NCI-H1417 treated with DMSO at 0.1 percent for 48 hours (cell line): ENCODE results near the gene PUS3.

Experiments used
- DNase-seq: peaks from one replicate; lab custom pipeline; 2025; lab: John Stamatoyannopoulos, UW

Gene PUS3

DNA sequence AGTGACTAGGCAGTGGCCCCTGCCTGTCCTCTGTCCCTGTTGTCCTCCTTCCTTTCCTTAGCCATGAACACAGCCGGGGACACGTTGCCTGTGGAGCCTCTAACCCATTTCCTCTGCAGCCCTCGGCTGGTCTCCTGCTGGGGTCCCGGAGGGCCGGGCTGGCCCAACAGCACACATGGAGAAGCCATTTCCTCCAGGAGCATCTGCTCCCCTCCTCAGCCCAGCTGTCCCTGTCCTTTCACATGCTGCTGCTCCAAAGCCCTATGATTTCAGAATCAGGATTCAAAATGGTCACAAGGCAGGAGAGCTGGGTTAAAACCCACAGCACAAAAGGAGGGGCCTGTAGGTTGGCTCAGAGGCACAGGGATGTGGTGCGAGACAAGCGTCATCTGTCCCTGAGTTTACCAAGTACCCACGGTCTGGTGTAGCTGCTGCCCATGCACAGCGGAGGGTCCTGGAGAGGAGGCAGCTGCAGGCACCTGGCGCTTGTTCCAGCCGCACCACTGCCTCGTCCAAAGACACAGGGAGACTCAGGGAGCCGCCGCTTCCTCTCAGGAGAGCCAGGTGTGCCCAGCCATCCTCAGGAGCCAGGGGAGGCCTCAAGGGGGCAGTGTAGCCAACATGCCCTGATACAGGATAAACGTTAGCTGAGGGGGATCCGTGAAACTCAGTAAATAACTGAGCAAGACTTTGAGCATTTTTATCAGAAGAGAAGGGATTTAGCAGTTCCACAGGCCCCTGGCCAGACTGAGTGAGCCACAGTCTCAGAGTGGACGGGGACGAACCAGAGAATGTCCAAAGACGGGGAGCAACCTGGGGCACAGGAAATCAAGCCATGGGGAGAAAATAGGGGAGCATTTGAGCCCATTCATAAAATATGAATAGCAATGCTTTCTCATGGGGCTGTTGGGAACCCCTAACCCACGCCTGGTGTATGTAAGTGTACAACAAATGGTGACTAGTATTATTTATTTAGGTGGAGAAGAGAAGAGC lies 38.9 kb upstream of the PUS3 start:
- DNase-seq = peak; percentile 57

DNA sequence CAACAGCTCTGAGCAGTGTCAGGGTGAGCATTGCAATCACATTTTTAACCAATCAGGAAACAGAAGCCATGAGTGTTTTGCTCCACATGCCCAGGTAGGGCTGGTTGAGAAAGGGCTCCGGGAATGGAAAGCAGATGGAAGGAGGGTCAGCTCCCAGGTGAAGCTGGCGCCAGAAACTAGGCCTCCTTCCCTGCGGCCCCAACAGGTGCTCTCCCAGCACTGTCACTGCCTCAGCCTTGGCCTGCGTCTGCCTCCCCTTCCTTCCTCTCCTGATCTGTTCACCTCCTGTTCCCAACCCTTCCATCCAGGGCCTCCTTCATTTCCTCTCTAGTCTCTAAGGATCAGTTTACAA lies 38.2 kb upstream of the PUS3 start:
- DNase-seq = no peak

DNA sequence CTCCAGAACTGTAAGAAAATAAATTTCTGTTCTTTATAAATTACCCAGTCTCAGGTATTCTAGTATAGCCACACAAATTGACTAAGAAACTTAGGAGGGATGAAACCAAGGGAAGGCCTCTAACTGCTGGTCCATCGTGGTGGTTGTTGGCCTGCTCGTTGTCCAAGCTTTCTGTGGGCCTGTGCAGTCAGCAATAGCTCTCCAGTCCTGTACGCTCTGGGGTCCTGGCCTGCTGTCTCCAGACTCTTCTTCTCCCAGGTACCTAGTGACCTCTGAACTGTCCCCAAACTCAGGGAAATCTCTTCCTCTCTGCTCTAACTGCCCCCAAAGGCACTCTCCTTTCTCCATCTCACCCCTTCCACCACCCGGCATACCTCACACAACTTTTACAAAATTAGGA lies 37.1 kb upstream of the PUS3 start:
- no peak for DNase-seq

DNA sequence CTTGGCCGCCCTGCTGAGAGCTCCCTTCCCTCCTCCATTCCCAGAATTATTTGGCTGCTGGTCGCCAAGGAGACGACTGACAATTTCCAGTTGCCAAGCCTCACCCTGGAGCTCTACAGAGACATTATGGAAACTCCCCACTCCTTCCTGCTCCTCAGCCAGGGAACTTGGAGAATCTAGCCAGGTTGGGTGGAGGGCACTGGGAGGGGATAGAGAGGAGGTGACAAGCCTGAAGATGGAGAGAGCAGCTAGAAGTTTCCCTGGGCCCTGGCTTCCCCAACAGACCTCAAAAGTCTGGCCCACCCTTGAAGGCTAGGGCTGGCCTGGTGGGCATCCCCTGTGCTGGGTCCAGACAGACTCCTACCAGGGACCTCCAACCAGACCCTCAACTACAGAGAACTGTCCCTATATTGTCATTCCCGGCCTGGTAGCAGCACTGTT lies 36.1 kb upstream of the PUS3 start:
- DNase-seq = no peak

DNA sequence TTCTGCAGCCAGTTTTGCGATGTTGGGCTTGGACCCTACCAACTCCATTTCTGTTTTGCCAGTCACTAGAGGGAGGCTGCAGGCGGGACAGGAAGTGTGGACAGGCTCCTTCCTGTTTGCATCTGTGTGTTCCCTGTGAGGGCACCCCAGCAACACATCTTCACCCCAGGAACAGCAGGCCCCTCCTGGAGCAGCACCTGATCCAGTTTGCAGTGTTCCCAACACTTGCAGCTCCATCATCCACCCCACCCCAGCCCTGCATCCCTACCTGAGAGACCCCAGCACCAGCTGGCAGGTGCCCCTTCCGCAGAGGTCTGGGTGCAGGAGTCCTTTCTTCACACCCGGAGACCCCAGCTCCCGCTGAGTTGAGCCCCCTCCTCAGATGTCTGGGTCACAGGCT lies 35.4 kb upstream of the PUS3 start:
- no peak for DNase-seq

DNA sequence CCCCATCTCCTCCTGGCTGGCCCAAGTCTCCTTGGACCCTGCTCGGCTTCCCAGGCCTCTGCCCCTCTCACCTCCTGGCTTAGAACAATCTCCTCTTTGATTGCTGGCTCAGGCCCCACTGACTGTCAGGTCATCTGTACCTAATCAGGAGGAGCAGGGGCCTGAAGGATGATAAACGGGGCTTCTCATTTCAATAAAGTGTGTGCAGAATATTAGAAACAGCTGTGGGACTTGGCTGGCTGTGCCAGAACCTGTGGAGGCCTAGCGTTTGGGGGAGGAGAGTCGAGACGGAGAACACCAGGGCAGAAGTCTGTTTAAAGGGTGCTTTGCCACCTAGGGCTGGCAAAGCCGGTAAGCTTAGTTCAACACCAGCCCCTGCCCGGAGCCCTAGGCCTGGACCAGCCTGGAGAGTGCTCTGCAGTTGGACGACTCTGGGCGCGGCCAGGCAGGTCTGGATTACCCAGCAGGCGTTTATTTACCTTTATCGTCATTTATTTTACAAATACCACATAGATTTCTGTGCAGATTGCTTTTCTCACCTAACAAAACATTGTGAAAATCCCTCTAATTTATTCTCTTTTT lies 32.7 kb upstream of the PUS3 start:
- DNase-seq = no peak

DNA sequence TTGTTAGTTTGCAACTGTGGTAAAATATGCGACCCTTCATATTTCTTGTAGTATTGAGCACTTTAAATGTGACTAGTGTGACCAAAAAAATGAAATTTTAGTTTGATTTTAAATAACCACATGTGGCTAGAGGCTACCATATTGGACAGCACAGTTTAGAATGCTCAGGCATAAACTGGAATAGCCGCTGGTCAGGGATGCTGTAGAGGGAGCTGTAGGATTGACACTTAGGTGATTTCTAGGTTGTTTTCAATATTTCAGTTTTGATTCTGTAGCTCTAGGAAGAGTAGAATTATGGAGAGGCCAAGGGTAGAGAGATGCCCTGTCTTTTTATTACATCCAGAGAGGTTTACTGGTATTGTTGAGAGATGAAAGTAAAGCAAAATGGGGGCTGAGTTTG lies 32.0 kb upstream of the PUS3 start:
- DNase-seq = no peak

DNA sequence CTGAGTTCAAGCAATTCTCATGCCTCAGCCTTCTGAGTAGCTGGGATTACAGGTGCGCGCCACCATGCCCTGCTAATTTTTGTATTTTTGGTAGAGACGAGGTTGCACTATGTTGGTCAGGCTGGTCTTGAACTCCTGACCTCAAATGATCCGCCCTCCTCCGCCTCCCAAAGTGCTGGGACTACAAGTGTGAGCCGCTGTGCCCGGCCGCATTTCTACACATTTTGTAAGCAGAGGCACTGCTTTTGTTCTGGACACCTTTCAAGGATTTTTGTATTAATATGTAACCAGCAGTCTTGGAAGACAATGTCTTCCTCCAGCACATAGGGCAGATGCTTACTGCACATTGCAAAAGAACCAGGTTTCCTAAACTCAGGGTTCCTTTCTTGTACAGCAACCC lies 31.5 kb upstream of the PUS3 start:
- no peak for DNase-seq

DNA sequence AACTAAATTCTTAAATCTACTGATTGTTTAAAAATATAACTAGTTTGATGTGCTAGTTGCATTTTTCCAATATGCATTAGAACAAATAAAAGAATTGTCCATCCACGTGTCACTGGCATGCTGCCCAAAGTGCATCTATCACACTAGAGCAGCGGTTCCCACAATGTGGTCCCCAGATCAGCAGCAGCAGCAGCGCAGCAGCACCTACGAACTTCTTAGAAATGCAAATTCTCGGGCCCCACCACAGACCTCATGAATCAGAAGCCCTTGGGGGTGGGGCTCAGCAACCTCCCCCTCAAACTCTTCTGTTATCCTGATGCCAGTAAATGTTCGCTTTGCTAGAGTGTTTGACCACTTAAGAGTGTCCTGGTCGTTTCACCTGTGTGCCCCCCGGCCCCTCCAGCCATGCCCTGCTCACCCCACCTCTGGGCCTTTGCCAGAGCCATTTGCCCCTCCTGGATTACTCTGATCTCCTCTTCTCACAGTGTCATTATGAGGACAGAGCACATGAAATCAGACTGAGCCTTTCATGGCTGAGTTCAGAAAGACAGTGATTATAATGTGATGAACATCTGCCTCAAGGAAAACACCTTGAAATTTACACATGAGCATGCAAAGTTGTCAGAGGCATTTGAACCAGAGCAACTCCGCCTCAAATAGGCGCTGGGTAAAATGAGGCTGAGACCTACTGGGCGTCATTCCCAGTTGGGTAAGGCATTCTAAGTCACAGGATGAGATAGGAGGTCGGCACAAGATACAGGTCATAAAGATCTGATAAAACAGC lies 30.2 kb upstream of the PUS3 start:
- DNase-seq = no peak

DNA sequence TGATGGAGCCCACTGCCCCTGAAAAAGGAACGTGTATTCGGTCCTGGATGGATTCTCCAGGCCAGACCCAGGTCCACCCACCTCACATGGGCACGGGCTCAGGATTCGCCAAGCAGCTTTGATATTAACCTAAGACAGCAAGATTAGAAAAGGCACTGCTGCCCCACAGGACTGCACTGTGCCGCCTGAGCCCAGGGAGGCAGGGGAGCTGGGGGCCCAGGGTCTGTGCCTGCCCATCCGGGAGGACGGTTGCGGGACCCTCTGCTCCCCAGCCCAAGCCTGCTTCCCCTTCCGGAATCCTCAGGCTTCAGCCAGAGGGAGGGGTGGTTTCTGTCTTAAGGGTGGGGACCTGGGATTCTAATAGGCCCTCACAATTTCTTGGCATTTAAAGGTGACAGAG lies 29.3 kb upstream of the PUS3 start:
- DNase-seq = no peak

DNA sequence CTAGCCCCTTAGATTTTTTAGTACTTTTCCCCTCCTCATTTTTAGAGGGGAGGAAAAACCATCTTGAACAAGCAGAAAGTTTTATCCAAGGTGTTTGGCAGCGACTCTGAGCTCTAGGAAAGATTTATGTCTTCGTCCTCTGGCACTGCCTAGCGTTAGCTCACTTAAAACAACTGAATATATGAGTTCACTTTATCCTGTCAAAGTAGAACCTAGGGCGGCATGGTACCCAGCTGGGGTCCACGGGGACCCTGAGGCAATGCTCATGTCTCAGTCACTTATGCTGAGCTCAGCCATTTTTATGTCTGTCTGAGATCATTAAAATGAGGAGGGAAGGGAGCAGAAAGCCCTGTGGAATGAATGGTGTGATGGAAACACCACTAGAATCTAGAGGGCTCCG lies 28.7 kb upstream of the PUS3 start:
- DNase-seq = no peak

DNA sequence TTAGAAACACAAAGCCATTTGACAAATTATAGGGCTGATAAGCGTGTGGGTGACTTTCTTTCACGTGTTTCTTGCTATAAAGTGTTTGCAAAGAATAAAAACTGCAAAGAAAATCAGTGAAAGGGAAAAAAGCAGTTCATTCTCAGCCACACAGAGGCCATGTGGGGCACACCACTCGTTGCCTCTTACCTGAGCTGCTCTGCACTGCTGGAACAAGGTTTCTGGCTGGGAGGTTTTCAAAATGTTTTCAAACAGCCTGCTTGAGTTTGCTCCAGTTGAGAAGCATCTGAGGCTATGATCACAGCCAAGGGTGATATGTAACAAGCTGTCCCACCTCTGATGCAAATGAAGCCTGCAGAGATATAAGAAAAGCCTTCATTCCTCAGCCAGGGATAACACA lies 28.1 kb upstream of the PUS3 start:
- no peak for DNase-seq

DNA sequence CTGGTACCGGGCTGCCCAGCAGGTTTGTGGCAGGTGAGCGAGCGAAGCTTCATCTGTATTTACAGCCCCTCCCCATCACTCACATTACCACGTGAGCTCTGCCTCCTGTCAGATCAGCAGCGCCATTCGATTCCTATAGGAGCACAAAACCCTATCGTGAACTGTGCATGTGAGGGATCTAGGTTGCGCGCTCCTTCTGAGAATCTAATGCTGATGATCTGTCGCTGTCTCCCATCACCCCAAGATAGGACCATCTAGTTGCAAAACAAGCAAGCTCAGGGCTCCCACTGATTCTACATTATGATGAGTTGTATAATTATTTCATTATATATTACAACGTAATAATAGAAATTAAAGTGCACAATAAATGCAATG lies 27.1 kb upstream of the PUS3 start:
- DNase-seq = no peak

DNA sequence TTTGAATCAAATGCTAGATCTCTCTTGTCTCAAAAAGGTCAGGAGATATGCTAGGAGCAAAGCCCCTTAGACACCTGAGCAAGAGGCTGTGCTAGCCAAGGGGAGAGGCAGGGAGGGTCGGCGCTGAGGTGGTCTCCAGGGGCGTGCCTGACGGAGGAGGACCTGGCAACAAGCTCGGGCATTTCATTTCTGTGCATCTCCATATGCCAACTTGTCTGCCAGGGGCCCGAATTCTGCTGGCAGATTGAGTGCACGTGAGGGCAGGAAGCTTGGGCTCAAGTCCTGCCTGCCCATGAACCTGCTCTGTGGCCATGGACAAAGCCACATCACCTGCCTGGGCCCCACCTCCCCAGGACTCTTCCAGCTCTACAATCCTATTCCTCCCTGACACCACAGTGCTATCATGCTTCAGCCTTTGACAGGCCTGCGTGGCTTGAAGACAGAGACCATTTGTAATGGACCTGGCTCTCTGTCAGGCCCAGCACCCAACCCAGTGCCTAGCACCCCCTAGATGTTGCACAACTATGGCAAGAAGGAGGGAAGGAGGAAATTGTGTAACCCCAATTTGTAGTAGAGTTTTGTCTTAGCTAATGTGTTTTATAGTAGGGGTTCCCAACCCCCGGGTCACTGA lies 26.6 kb upstream of the PUS3 start:
- no peak for DNase-seq

DNA sequence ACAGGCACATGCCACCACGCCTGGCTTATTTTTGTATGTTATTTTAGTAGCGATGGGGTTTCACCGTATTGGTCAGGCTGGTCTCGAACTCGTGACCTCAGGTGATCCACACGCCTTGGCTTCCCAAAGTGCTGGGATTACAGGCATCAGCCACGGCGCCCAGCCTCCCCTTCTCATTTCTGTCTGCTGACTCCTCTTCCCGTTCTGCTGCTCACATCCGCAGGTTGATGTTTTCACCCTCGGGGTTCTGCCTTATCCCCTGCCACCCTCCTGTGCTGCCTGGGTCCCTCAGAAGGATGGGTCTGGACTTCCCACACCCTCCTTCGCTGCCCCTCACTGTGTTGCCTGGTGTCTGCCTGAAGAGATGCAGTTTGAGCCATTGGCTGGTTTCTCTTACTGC lies 23.7 kb upstream of the PUS3 start:
- DNase-seq = no peak

DNA sequence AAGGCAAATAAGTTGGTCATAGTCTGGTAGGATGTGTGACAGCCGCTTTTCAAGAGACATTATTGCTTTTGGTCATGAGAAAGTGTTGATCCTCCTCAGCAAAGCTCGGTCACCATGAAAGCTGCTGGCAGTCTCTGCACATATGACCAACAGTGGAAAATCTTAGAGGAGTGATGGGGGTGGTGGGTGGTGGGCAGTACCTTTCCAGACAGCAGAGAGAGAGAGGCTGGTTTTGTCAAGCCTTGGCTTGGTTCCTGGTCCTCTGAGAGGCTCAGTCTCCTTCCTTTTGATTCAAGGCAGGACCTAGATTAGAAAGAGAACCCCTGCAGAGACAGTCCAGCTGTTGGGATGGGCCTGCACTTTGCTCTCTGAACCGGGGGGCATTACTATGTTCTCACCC lies 22.8 kb upstream of the PUS3 start:
- DNase-seq = no peak

DNA sequence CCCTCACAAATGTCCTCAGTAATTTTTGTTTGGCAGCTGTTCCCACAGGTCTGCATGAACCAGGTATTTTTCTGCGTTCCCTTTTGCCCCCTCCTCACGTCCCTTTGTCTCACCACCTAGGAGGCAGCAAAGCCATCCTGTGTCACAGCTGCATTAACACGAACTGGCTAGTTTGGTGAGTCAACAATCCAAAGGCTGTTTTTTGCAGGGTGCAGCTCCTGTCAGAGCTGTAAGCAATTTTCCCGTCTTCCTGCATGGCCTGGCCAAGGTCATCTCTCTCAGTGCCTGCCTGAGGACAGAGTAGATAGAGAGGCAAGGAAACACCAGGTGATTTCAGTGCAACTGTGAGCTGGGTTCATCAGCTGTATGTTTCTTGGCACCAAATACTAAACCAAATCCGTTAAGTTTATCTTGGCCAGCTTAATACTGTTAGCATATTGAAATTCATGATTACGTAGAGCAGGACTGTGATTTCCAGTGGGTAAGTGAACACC lies 22.3 kb upstream of the PUS3 start:
- DNase-seq = no peak

DNA sequence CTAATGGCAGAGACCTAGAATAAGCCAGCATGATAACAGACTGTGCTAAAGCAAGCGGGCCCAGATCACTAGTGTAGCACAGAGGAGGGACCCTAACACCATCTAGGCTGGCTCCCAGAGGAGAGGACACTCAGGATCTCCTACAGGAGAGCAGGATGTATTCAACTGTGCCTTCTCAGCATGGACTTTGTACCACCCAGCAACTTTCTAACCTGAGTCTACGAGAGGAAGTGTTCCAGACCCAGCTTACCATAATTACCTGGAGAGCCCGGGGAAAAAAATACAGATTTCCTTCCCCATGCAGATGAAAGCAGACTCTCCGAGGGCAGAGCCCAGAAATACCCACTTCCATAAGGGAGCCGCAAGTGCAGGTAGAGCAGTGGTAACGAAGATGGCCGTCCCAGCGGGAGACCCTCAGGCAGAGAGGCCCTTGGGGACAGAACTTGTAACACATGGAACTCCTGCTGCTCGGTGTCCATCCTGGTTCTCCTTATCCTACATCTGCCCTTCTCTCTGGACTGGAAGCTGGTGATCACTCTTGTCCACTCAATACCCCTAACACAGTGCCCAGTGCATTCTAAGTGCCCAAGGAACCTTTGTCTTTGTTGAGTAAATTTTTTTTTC lies 21.5 kb upstream of the PUS3 start:
- no peak for DNase-seq

DNA sequence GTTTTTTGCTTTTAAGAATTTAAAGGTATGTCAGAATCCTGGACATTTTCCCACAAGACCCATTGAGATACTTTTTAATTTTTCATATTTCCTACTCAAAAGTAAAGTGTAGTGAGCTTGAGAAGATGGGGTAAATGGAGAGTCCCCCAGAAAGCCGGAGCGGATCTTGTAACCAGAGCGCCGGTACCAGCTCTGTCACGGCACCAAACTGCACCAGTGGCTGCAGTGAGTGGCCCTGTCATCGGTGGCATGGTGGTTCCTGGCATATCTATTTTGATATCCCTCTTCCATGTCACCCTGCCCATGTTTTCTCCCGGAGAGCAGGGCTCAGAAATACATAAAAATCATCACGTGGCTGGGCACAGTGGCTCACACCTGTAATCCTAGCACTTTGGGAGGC lies 20.6 kb upstream of the PUS3 start:
- no peak for DNase-seq

DNA sequence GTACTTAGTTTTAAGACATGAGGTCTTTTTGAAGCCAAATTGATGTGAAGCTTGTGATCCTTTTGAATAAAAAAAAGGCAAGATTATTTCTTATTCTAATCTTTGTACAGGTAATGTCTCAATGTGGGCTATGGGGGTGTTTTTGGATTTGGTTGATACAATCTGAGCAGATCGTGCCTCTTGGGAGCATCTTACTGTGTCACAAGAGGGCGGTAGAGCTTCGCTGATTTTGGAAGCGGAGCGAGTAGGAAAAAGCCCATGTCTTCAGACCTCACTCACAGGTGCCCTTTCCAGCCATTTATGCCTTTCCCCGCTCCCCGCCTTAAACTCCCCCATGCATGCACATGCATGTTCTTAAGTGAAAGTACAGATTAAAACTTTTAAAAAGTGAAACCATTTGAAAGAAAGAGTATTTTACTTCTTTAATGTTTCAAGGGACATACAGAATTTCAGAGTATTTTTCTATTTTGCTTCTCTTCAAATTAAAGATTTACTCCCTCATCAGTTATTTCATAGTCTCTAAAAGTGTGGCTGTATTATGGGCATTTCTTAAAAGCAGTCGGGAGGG lies 20.1 kb upstream of the PUS3 start:
- DNase-seq = no peak

DNA sequence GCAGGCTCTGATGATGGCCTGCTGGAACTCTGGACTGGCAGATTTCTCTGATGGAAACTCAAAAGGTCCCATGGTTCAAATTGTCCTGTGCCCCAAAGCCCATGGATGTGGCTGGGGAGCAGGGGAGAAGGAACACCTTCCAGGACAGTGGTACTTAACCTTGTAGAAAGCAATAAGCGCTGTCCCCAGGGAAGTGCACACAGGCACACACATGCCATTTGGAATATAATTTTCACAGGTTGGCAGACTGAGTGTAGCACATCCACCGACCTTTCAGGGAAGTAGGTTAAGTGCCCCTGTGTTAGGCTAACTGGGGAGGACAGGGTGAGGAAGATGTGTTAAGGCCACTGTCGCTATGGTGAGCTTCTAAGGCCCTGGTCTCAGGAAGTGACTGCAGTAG lies 19.1 kb upstream of the PUS3 start:
- DNase-seq = no peak

DNA sequence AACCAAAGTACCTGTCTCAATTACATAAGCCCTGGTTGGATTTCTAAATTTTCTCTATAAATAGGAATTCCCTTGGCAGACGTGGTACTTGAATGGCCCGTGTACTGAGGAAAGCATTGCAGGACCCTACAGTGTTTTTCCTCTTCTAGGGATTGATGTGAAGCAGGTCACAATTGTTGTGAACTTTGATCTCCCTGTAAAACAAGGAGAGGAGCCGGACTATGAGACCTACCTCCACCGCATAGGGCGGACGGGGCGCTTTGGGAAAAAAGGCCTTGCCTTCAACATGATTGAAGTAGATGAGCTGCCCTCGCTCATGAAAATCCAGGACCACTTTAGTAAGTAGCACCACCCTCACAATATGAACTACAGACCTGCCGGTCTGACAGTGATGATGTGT lies 18.0 kb upstream of the PUS3 start:
- no peak for DNase-seq
